Neural progenitor cell (in vitro differentiated cells): ENCODE measurements around the gene PREP. TPM values are rescaled to one million over a fixed set of nuclear protein-coding genes. Genes with fewer than 3 reads are reported as not detected.

ENCODE experiments used
- DNase-seq: peaks from one replicate; pipeline ENCODE4 v3.0.0-alpha.2; 2016; ENCODE audit warnings: low spot score
- H2AFZ ChIP-seq: fragments of 200-600 bp; sonication (generic); replicated peaks from 2 replicates; pipeline ENCODE4 v1.6.1; 2016; ENCODE audit warnings: antibody characterized with exemption
- H3F3A ChIP-seq: fragments of 200-600 bp; sonication (generic); 2 replicates; pipeline ENCODE4 v1.6.1; 2016; ENCODE audit warnings: antibody characterized with exemption, low read depth
- H3K27ac ChIP-seq: fragments of 200-600 bp; sonication (generic); 2 replicates; pipeline ENCODE4 v1.5.1; 2016; ENCODE audit warnings: mild to moderate bottlenecking
- H3K27me3 ChIP-seq: fragments of 200-600 bp; sonication (generic); 2 replicates; pipeline ENCODE4 v1.6.1; 2016; ENCODE audit warnings: mild to moderate bottlenecking, moderate library complexity
- H3K36me3 ChIP-seq: fragments of 200-600 bp; sonication (generic); 2 replicates; pipeline ENCODE4 v1.5.1; 2016
- H3K4me1 ChIP-seq: fragments of 200-600 bp; sonication (generic); 2 replicates; pipeline ENCODE4 v1.6.1; 2016; ENCODE audit warnings: mixed run types
- H3K4me2 ChIP-seq: fragments of 200-600 bp; sonication (generic); 2 replicates; pipeline ENCODE4 v1.6.1; 2016
- H3K4me3 ChIP-seq: fragments of 200-600 bp; sonication (generic); 2 replicates; pipeline ENCODE4 v1.5.1; 2016
- H3K79me2 ChIP-seq: fragments of 200-600 bp; sonication (generic); 2 replicates; pipeline ENCODE4 v1.6.1; 2016; ENCODE audit warnings: low read depth
- H3K9ac ChIP-seq: fragments of 200-600 bp; sonication (generic); 2 replicates; pipeline ENCODE4 v1.6.1; 2016
- H3K9me3 ChIP-seq: fragments of 200-600 bp; sonication (generic); 2 replicates; pipeline ENCODE4 v1.5.1; 2016; ENCODE audit warnings: low read depth
- H4K20me1 ChIP-seq: fragments of 200-600 bp; sonication (generic); 2 replicates; pipeline ENCODE4 v1.6.1; 2016; ENCODE audit warnings: low read depth
- H3K27ac Mint-ChIP-seq: 3 replicates; pipeline ENCODE4 v1.8.0; 2021; ENCODE audit warnings: mixed read lengths
- H3K27me3 Mint-ChIP-seq: 2 replicates; pipeline ENCODE4 v1.8.0; 2022; ENCODE audit warnings: low read depth, mild to moderate bottlenecking, inconsistent platforms, moderate library complexity, mixed read lengths; ENCODE audit not compliant: insufficient read depth
- H3K36me3 Mint-ChIP-seq: 3 replicates; pipeline ENCODE4 v1.8.0; 2021; ENCODE audit warnings: mixed read lengths
- H3K4me1 Mint-ChIP-seq: 3 replicates; pipeline ENCODE4 v1.8.0; 2021; ENCODE audit warnings: mixed read lengths
- H3K4me3 Mint-ChIP-seq: 3 replicates; pipeline ENCODE4 v1.8.0; 2021; ENCODE audit warnings: mild to moderate bottlenecking, moderate library complexity, mixed read lengths
- H3K9me3 Mint-ChIP-seq: 3 replicates; pipeline ENCODE4 v1.8.0; 2020; ENCODE audit warnings: mixed read lengths
- EZH2 ChIP-seq: fragments of 200-600 bp; sonication (generic); IDR thresholded peaks from 2 replicates; pipeline ENCODE4 v1.6.1; 2017; ENCODE audit warnings: antibody characterized with exemption, mild to moderate bottlenecking, moderate library complexity
- EZH2phosphoT487 ChIP-seq: fragments of 200-600 bp; sonication (generic); IDR thresholded peaks from 2 replicates; pipeline ENCODE4 v1.6.1; 2017; ENCODE audit warnings: antibody characterized with exemption
- total RNA-seq: library from RNA; depleted of rRNA; stranded (reverse); fragments of >200 nt; gene quantifications from 2 replicates; pipeline ENCODE4 v1.2.3, GENCODE V29; 2015; ENCODE audit warnings: low replicate concordance
- TF ChIP-seq, protein P1 (sequence below): fragments of 200-600 bp; sonication (generic); IDR thresholded peaks from 2 replicates; pipeline ENCODE4 v1.5.1; 2017; ENCODE audit warnings: antibody characterized with exemption, mild to moderate bottlenecking

PREP gene
- total RNA-seq, 1 donor from 2014 or later: 28.6 TPM

DNA sequence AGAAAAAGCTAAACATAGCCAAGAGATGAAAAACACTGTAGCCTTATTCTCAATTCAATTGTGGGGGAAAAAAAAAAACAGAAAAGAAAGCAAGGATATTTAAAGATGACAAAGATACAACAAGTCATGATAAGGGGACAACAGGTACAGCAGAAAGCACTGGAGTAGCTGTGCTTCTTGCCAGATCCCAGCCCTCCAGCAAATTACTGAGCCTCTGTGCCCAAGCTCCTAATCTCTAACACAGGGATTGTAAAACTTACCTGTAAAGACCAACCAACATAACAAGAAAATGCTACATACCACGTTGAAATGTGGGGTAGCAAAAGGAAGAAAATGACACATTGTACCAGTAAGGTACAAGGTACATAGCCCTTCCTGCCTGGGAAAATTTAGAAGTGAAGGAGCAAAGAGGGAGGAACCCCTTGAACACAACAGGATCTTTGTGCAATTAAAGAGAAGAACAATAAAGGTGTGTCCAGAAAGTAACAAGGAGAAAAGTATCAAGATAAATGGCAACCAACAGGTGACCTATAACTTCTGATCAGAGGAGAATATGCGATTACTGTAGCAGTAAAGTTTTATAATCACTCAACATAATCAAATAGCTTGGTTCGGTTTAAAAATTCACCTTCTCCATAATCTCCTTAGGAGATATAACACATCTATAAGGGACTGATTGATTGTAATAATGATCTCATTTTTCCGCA is 30.6 kb downstream of the PREP start:
- no peak for DNase-seq
- no peak overlapping the region for H3K9ac ChIP-seq
- Mint-ChIP-seq H3K4me1 (no peaks in the 10 kb centered on the region), H3K9me3 (peaks cover 5% of the 10 kb centered on the region), H3K27me3 (peaks cover 2% of the 10 kb centered on the region), H3K4me3 (no peak overlapping the region), H3K27ac (no peak overlapping the region), H3K36me3 (peaks cover 53% of the 10 kb centered on the region)
- H3F3A ChIP-seq: no peaks in the 10 kb centered on the region
- H4K20me1 ChIP-seq: no peaks in the 10 kb centered on the region
- H3K27me3 ChIP-seq: no peaks in the 10 kb centered on the region
- no peak overlapping the region for H2AFZ ChIP-seq
- no peak for TF ChIP-seq EZH2phosphoT487
- TF ChIP-seq, protein P1, sequence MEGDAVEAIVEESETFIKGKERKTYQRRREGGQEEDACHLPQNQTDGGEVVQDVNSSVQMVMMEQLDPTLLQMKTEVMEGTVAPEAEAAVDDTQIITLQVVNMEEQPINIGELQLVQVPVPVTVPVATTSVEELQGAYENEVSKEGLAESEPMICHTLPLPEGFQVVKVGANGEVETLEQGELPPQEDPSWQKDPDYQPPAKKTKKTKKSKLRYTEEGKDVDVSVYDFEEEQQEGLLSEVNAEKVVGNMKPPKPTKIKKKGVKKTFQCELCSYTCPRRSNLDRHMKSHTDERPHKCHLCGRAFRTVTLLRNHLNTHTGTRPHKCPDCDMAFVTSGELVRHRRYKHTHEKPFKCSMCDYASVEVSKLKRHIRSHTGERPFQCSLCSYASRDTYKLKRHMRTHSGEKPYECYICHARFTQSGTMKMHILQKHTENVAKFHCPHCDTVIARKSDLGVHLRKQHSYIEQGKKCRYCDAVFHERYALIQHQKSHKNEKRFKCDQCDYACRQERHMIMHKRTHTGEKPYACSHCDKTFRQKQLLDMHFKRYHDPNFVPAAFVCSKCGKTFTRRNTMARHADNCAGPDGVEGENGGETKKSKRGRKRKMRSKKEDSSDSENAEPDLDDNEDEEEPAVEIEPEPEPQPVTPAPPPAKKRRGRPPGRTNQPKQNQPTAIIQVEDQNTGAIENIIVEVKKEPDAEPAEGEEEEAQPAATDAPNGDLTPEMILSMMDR: no peak
- H3K79me2 ChIP-seq: no peaks in the 10 kb centered on the region
- H3K9me3 ChIP-seq: no peaks in the 10 kb centered on the region
- H3K4me3 ChIP-seq: no peak overlapping the region
- no peaks in the 10 kb centered on the region for H3K4me1 ChIP-seq
- H3K27ac ChIP-seq: no peak overlapping the region
- no peaks in the 10 kb centered on the region for H3K36me3 ChIP-seq
- H3K4me2 ChIP-seq: no peak overlapping the region

DNA sequence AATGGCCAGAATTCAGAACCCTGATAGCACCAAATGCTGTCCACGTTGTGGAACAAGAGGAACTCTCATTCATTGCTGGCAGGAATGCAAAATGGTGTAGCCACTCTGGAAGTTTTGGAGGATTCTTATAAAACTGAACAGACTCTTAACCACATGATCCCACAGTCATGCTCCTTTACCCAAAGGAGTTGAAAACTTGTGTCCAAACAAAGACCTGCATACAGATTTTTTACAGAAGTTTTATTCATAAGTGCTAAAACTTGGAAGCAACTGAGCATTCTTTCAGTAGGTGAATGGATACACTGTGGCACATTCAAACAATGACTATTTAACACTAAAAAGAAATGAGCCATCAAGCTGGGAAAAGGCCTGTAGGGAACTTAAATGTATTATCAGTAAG is 32.5 kb downstream of the PREP start:
- no peaks in the 10 kb centered on the region for H3K9me3 ChIP-seq
- no peaks in the 10 kb centered on the region for H3K79me2 ChIP-seq
- TF ChIP-seq EZH2phosphoT487 (no peak), EZH2 (no peak)
- TF ChIP-seq, protein P1: no peak
- no peak overlapping the region for H3K9ac ChIP-seq
- H3K36me3 ChIP-seq: no peaks in the 10 kb centered on the region
- no peak overlapping the region for H3K4me2 ChIP-seq
- no peak overlapping the region for H3K27ac Mint-ChIP-seq
- no peak overlapping the region for H3K4me3 ChIP-seq
- H3K4me3 Mint-ChIP-seq: no peak overlapping the region
- H3K27ac ChIP-seq: no peak overlapping the region
- no peaks in the 10 kb centered on the region for H4K20me1 ChIP-seq
- H3K9me3 Mint-ChIP-seq: peaks cover 5% of the 10 kb centered on the region
- no peak for DNase-seq
- peaks cover 59% of the 10 kb centered on the region for H3K36me3 Mint-ChIP-seq
- no peaks in the 10 kb centered on the region for H3F3A ChIP-seq
- no peaks in the 10 kb centered on the region for H3K4me1 ChIP-seq
- H2AFZ ChIP-seq: no peak overlapping the region
- H3K27me3 ChIP-seq: no peaks in the 10 kb centered on the region
- no peaks in the 10 kb centered on the region for H3K4me1 Mint-ChIP-seq
- peaks cover 2% of the 10 kb centered on the region for H3K27me3 Mint-ChIP-seq

DNA sequence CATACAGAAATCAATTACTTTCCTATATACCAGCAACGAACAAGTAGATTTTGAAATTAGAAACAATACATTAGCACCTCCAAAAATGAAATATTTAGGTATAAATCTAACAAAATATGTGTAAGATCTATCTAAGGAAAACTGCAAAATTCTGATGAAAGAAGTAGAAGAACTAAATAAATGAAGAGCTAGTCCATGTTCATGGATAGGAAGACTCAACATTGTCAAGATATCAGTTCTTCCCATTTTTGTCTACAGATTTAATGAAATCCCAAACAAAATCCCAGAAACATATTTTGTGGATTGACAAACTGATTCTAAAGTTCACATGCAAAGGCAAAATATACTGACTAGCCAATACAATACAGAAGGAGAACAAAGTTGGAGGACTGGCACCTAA is 33.7 kb downstream of the PREP start:
- Histone ChIP-seq H3K36me3 (no peaks in the 10 kb centered on the region), H3K27ac (no peak overlapping the region), H4K20me1 (no peaks in the 10 kb centered on the region), H3K9ac (no peak overlapping the region), H2AFZ (no peak overlapping the region), H3F3A (no peaks in the 10 kb centered on the region), H3K9me3 (no peaks in the 10 kb centered on the region), H3K27me3 (no peaks in the 10 kb centered on the region), H3K79me2 (no peaks in the 10 kb centered on the region), H3K4me3 (no peak overlapping the region), H3K4me2 (no peak overlapping the region), H3K4me1 (no peaks in the 10 kb centered on the region)
- H3K4me1 Mint-ChIP-seq: no peaks in the 10 kb centered on the region
- peaks cover 5% of the 10 kb centered on the region for H3K9me3 Mint-ChIP-seq
- no peak for DNase-seq
- TF ChIP-seq EZH2: no peak
- TF ChIP-seq, protein P1: no peak
- TF ChIP-seq EZH2phosphoT487: no peak
- H3K36me3 Mint-ChIP-seq: peaks cover 59% of the 10 kb centered on the region
- H3K27ac Mint-ChIP-seq: no peak overlapping the region
- peaks cover 2% of the 10 kb centered on the region for H3K27me3 Mint-ChIP-seq
- H3K4me3 Mint-ChIP-seq: no peak overlapping the region
